ENCODE measurements around the gene TMEM52. TPM values are rescaled to one million over a fixed set of nuclear protein-coding genes. Genes with fewer than 3 reads are reported as not detected.
A peak's percentile ranks its signal among the peaks of the same experiment; 100 is the strongest.

TMEM52 gene
- total RNA-seq, 2 experiments from 2014 or later: not detected

- Mint-ChIP-seq H3K36me3 (no peaks in the 10 kb centered on the region), H3K4me1 (no peaks in the 10 kb centered on the region), H3K4me3 (no peak overlapping the region), H3K27me3 (no peaks in the 10 kb centered on the region), H3K27ac (peak overlapping the region; percentile 42), H3K9me3 (no peaks in the 10 kb centered on the region)
- POLR2A ChIA-PET: no interaction called here
- DNase-seq (no peak), ATAC-seq (ENCODE audit: low read depth) (no peak)
Measured at GRCh38 chr1:1920608-1921458, 1.8 kb upstream of the TMEM52 start.

GRCh38 chr1:1920057-1920607, 1.1 kb upstream of the TMEM52 start:
- DNase-seq: no peak
- Mint-ChIP-seq H3K4me3 (no peak overlapping the region), H3K27me3 (no peaks in the 10 kb centered on the region), H3K9me3 (no peaks in the 10 kb centered on the region), H3K27ac (peak overlapping the region; percentile 42), H3K36me3 (no peaks in the 10 kb centered on the region), H3K4me1 (no peaks in the 10 kb centered on the region)
- POLR2A ChIA-PET: no interaction called here
- ATAC-seq (ENCODE audit: low read depth): no peak

GRCh38 chr1:1919304-1920056, 401 bp upstream of the TMEM52 start:
- no peaks in the 10 kb centered on the region for H3K4me1 Mint-ChIP-seq
- ATAC-seq (ENCODE audit: low read depth): peak; percentile 85
- H3K9me3 Mint-ChIP-seq: no peaks in the 10 kb centered on the region
- no peaks in the 10 kb centered on the region for H3K36me3 Mint-ChIP-seq
- POLR2A ChIA-PET: no interaction called here
- peak overlapping the region; percentile 71 for H3K4me3 Mint-ChIP-seq
- no peaks in the 10 kb centered on the region for H3K27me3 Mint-ChIP-seq
- DNase-seq: peak; percentile 100
- H3K27ac Mint-ChIP-seq: peak overlapping the region; percentile 45

- Mint-ChIP-seq H3K9me3 (no peaks in the 10 kb centered on the region), H3K4me1 (no peaks in the 10 kb centered on the region), H3K27ac (no peak overlapping the region), H3K4me3 (peak overlapping the region; percentile 19), H3K36me3 (no peaks in the 10 kb centered on the region), H3K27me3 (peaks cover 4% of the 10 kb centered on the region)
- ATAC-seq (ENCODE audit: low read depth) (no peak), DNase-seq (no peak)
- POLR2A ChIA-PET: no interaction called here
Measured at GRCh38 chr1:1917995-1918900, 831 bp downstream of the TMEM52 start.

GRCh38 chr1:1917304-1917976, 1.6 kb downstream of the TMEM52 start:
- peaks cover 4% of the 10 kb centered on the region for H3K27me3 Mint-ChIP-seq
- H3K36me3 Mint-ChIP-seq: no peaks in the 10 kb centered on the region
- no peak overlapping the region for H3K4me3 Mint-ChIP-seq
- no peaks in the 10 kb centered on the region for H3K4me1 Mint-ChIP-seq
- ATAC-seq (ENCODE audit: low read depth): no peak
- H3K27ac Mint-ChIP-seq: no peak overlapping the region
- POLR2A ChIA-PET: interaction anchor here (0.8 kb wide), 1 partner anchor 8 kb away, joined by 3 read pairs; no protein-coding TSS in a partner anchor
- no peak for DNase-seq
- no peaks in the 10 kb centered on the region for H3K9me3 Mint-ChIP-seq

- H3K36me3 Mint-ChIP-seq: no peaks in the 10 kb centered on the region
- DNase-seq (no peak), ATAC-seq (ENCODE audit: low read depth) (no peak)
- POLR2A ChIA-PET: interaction anchor here (0.8 kb wide), 1 partner anchor 8 kb away, joined by 3 read pairs; no protein-coding TSS in a partner anchor
- no peak overlapping the region for H3K27ac Mint-ChIP-seq
- no peak overlapping the region for H3K4me3 Mint-ChIP-seq
- H3K4me1 Mint-ChIP-seq: no peaks in the 10 kb centered on the region
- no peaks in the 10 kb centered on the region for H3K9me3 Mint-ChIP-seq
- H3K27me3 Mint-ChIP-seq: peaks cover 4% of the 10 kb centered on the region
Measured at GRCh38 chr1:1916851-1917251, 2.2 kb downstream of the TMEM52 start.

- POLR2A ChIA-PET: no interaction called here
- no peaks in the 10 kb centered on the region for H3K9me3 Mint-ChIP-seq
- no peaks in the 10 kb centered on the region for H3K4me1 Mint-ChIP-seq
- H3K27me3 Mint-ChIP-seq: peaks cover 4% of the 10 kb centered on the region
- no peak overlapping the region for H3K4me3 Mint-ChIP-seq
- H3K36me3 Mint-ChIP-seq: no peaks in the 10 kb centered on the region
- H3K27ac Mint-ChIP-seq: no peak overlapping the region
- DNase-seq: no peak
- ATAC-seq (ENCODE audit: low read depth): no peak
Measured at GRCh38 chr1:1915911-1916840, 2.9 kb downstream of the TMEM52 start.

- Mint-ChIP-seq H3K27me3 (peaks cover 4% of the 10 kb centered on the region), H3K27ac (no peak within 1 kb of the TSS), H3K4me3 (no peak within 1 kb of the TSS), H3K36me3 (no peaks in the 10 kb centered on the region), H3K4me1 (peaks cover 2% of the 10 kb centered on the region), H3K9me3 (no peaks in the 10 kb centered on the region)
- DNase-seq (no peak), ATAC-seq (ENCODE audit: low read depth) (no peak)
- POLR2A ChIA-PET: no interaction called here
Measured at GRCh38 chr1:1914971-1915692, 3.9 kb downstream of the TMEM52 start, which contains the start of gene CALML6. TSS of gene CALML6 (plus strand) at chr1:1915260. CDS start at chr1:1915281, 21 bp downstream.

- ATAC-seq (ENCODE audit: low read depth) (no peak), DNase-seq (no peak)
- POLR2A ChIA-PET: no interaction called here
- Mint-ChIP-seq H3K27me3 (peaks cover 4% of the 10 kb centered on the region), H3K4me3 (no peak overlapping the region), H3K36me3 (no peaks in the 10 kb centered on the region), H3K9me3 (no peaks in the 10 kb centered on the region), H3K27ac (no peak overlapping the region), H3K4me1 (peaks cover 5% of the 10 kb centered on the region)
Measured at GRCh38 chr1:1914101-1914970, 4.7 kb downstream of the TMEM52 start.

GRCh38 chr1:1911350-1912041, 7.6 kb downstream of the TMEM52 start:
- POLR2A ChIA-PET: interaction anchor here (1.3 kb wide), 1 partner anchor 132 kb away, joined by 3 read pairs; no protein-coding TSS in a partner anchor
- peaks cover 8% of the 10 kb centered on the region for H3K4me1 Mint-ChIP-seq
- H3K36me3 Mint-ChIP-seq: no peaks in the 10 kb centered on the region
- peaks cover 4% of the 10 kb centered on the region for H3K27me3 Mint-ChIP-seq
- no peak overlapping the region for H3K27ac Mint-ChIP-seq
- ATAC-seq (ENCODE audit: low read depth) (no peak), DNase-seq (no peak)
- H3K4me3 Mint-ChIP-seq: no peak overlapping the region
- no peaks in the 10 kb centered on the region for H3K9me3 Mint-ChIP-seq

All from activated naive CD8-positive, alpha-beta T cell treated with anti-CD3 and anti-CD28 coated beads, Interleukin-2, amount 10 ng/mL, durations not matched to agents 7 days and 5 days (primary cell).